GM18498 (cell line): ENCODE data around the gene OLFML1.

Source experiments
- ATAC-seq: cut with Tn5 transposase; IDR thresholded peaks from one replicate; pipeline ENCODE4 v1.9.1; 2021; ENCODE audit warnings: mild to moderate bottlenecking, moderate library complexity; ENCODE audit not compliant: unreplicated experiment

The OLFML1 gene

GRCh38 chr11:7485186-7486097, at the start of gene OLFML1:
Gene OLFML1, plus strand, starts transcription at chr11:7485506. Its CDS starts 370 bp downstream, at chr11:7485876.
- no peak for ATAC-seq

- no peak for ATAC-seq
Observed at GRCh38 chr11:7436146-7436545, 49.2 kb upstream of the OLFML1 start.

GRCh38 chr11:7436657-7437056, 48.6 kb upstream of the OLFML1 start:
- peak; percentile 80 for ATAC-seq

- no peak for ATAC-seq
Observed at GRCh38 chr11:7437696-7438095, 47.6 kb upstream of the OLFML1 start.

GRCh38 chr11:7439746-7440320, 45.5 kb upstream of the OLFML1 start:
- ATAC-seq = no peak

- peak; percentile 90 for ATAC-seq
Observed at GRCh38 chr11:7442588-7443215, 42.6 kb upstream of the OLFML1 start.

- no peak for ATAC-seq
Observed at GRCh38 chr11:7444091-7444981, 41.0 kb upstream of the OLFML1 start.

- ATAC-seq = no peak
Observed at GRCh38 chr11:7445564-7445963, 39.7 kb upstream of the OLFML1 start.

GRCh38 chr11:7448201-7448600, 37.1 kb upstream of the OLFML1 start:
- ATAC-seq = no peak

GRCh38 chr11:7449211-7449840, 36.0 kb upstream of the OLFML1 start:
- no peak for ATAC-seq

- no peak for ATAC-seq
Observed at GRCh38 chr11:7449841-7450214, 35.5 kb upstream of the OLFML1 start.

GRCh38 chr11:7450836-7451235, 34.5 kb upstream of the OLFML1 start:
- ATAC-seq = no peak

GRCh38 chr11:7451520-7451919, 33.8 kb upstream of the OLFML1 start:
- ATAC-seq = no peak

- ATAC-seq = no peak
Observed at GRCh38 chr11:7451952-7452494, 33.3 kb upstream of the OLFML1 start.

- no peak for ATAC-seq
Observed at GRCh38 chr11:7454854-7455253, 30.5 kb upstream of the OLFML1 start.

- ATAC-seq = no peak
Observed at GRCh38 chr11:7457211-7457610, 28.1 kb upstream of the OLFML1 start.

- peak; percentile 63 for ATAC-seq
Observed at GRCh38 chr11:7462706-7463105, 22.6 kb upstream of the OLFML1 start.

- ATAC-seq = peak; percentile 81
Observed at GRCh38 chr11:7467652-7468051, 17.7 kb upstream of the OLFML1 start.

- ATAC-seq = no peak
Observed at GRCh38 chr11:7469351-7469865, 15.9 kb upstream of the OLFML1 start.

GRCh38 chr11:7471071-7471470, 14.2 kb upstream of the OLFML1 start:
- no peak for ATAC-seq
